ENCODE measurements around the gene KIRREL3.

GRCh38 chr11:126545057-126545555, 455.5 kb downstream of the KIRREL3 start:
- TF ChIP-seq, protein P1, sequence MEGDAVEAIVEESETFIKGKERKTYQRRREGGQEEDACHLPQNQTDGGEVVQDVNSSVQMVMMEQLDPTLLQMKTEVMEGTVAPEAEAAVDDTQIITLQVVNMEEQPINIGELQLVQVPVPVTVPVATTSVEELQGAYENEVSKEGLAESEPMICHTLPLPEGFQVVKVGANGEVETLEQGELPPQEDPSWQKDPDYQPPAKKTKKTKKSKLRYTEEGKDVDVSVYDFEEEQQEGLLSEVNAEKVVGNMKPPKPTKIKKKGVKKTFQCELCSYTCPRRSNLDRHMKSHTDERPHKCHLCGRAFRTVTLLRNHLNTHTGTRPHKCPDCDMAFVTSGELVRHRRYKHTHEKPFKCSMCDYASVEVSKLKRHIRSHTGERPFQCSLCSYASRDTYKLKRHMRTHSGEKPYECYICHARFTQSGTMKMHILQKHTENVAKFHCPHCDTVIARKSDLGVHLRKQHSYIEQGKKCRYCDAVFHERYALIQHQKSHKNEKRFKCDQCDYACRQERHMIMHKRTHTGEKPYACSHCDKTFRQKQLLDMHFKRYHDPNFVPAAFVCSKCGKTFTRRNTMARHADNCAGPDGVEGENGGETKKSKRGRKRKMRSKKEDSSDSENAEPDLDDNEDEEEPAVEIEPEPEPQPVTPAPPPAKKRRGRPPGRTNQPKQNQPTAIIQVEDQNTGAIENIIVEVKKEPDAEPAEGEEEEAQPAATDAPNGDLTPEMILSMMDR (IDR thresholded peaks at IDR 0.05), result no peak
- TF ChIP-seq EP300 (IDR thresholded peaks at IDR 0.05) (no peak), POLR2A (IDR thresholded peaks at IDR 0.05) (no peak)

Data from ovary (tissue), 3 donors.